Posterior vena cava (tissue), 2 donors: ENCODE results near the gene IMMP2L. TPM values are rescaled to one million over a fixed set of nuclear protein-coding genes. Genes with fewer than 3 reads are reported as not detected.

Source experiments
- DNase-seq: peaks from one replicate; pipeline ENCODE4 v3.0.0-alpha.2; 2020; ENCODE audit warnings: low spot score
- intact Hi-C, 2 donors: fragments of 100-400 bp; cut with DNase I; formaldehyde crosslinking; loops; one replicate each; pipeline versions ENCODE4 v1.14.1 to v1.14.2; 2022 to 2023
- total RNA-seq, 2 donors: library from RNA; stranded (reverse); fragmentation: NEBNext Ultra II Directional; extraction: Animal tissue kit (Norgen Biotek cat#: 25700); gene quantifications; one replicate each; pipeline ENCODE4 v1.2.1, GENCODE V29; 2021
- donor health status: DM: yes; HTN: yes; CAD: no.
- donor health status: DM: yes; HTN: yes; CAD: no.

IMMP2L gene
- total RNA-seq, 2 donors from 2014 or later, result 15.9 to 20.5 TPM

- DNase-seq, result no peak
- intact Hi-C loops, result no loop called here
Measured at GRCh38 chr7:111205251-111205650, 357.0 kb downstream of the IMMP2L start.

GRCh38 chr7:111202321-111202720, 360.0 kb downstream of the IMMP2L start:
- DNase-seq, result no peak
- intact Hi-C loops, result no loop called here

GRCh38 chr7:111199643-111200042, 362.6 kb downstream of the IMMP2L start:
- DNase-seq, result no peak
- intact Hi-C loops, result no loop called here

- no peak for DNase-seq
- intact Hi-C loops, result no loop called here
Measured at GRCh38 chr7:111198255-111198654, 364.0 kb downstream of the IMMP2L start.

- no peak for DNase-seq
- intact Hi-C loops, result no loop called here
Measured at GRCh38 chr7:111196655-111197054, 365.6 kb downstream of the IMMP2L start.

- no peak for DNase-seq
- intact Hi-C loops, result no loop called here
Measured at GRCh38 chr7:111192614-111193413, 369.5 kb downstream of the IMMP2L start.

- no peak for DNase-seq
- intact Hi-C loops, result no loop called here
Measured at GRCh38 chr7:111190804-111191203, 371.5 kb downstream of the IMMP2L start.

- intact Hi-C loops, result no loop called here
- no peak for DNase-seq
Measured at GRCh38 chr7:111184987-111185386, 377.3 kb downstream of the IMMP2L start.

GRCh38 chr7:111183321-111183720, 379.0 kb downstream of the IMMP2L start:
- no peak for DNase-seq
- intact Hi-C loops, result no loop called here

- intact Hi-C loops, result no loop called here
Measured at GRCh38 chr7:111180338-111180737, 382.0 kb downstream of the IMMP2L start.

GRCh38 chr7:111175908-111176441, 386.3 kb downstream of the IMMP2L start:
- intact Hi-C loops, result no loop called here
- no peak for DNase-seq

More at GRCh38 chr7:111180338-111180737, 382.0 kb downstream of the IMMP2L start:
- no peak for DNase-seq

GRCh38 chr7:111174510-111174909, 387.8 kb downstream of the IMMP2L start:
- no peak for DNase-seq
- intact Hi-C loops, result no loop called here

- no peak for DNase-seq
- intact Hi-C loops, result no loop called here
Measured at GRCh38 chr7:111173990-111174389, 388.3 kb downstream of the IMMP2L start.

GRCh38 chr7:111173528-111173927, 388.8 kb downstream of the IMMP2L start:
- intact Hi-C loops, result no loop called here
- no peak for DNase-seq

- intact Hi-C loops, result no loop called here
- DNase-seq, result no peak
Measured at GRCh38 chr7:111172564-111173257, 389.6 kb downstream of the IMMP2L start.

- no peak for DNase-seq
- intact Hi-C loops, result no loop called here
Measured at GRCh38 chr7:111168182-111168581, 394.1 kb downstream of the IMMP2L start.

- intact Hi-C loops, result no loop called here
Measured at GRCh38 chr7:111164442-111164841, 397.9 kb downstream of the IMMP2L start.

GRCh38 chr7:111162692-111163091, 399.6 kb downstream of the IMMP2L start:
- intact Hi-C loops, result no loop called here
- no peak for DNase-seq

More at GRCh38 chr7:111164442-111164841, 397.9 kb downstream of the IMMP2L start:
- DNase-seq, result no peak

GRCh38 chr7:111160297-111160696, 402.0 kb downstream of the IMMP2L start:
- DNase-seq, result no peak
- intact Hi-C loops, result no loop called here

- no peak for DNase-seq
- intact Hi-C loops, result no loop called here
Measured at GRCh38 chr7:111159426-111159825, 402.9 kb downstream of the IMMP2L start.
